Spleen (tissue), 7 donors: ENCODE measurements around the gene CPAMD8.

Source experiments
- CTCF ChIP-seq, 11 experiments: fragments of 200-600 bp in 7 of 11; fragments of 450-650 bp in 4 of 11; sonication (generic) in 4 of 11; IDR thresholded peaks in 8 of 11; conservative IDR thresholded peaks in 3 of 11; 1 replicate in 7 of 11; 2 replicates in 4 of 11; pipeline versions ENCODE4 v1.4.0 to v1.8.0; 2016 to 2021; ENCODE audit warnings: antibody characterized with exemption in 11 of 11, inconsistent platforms in 4 of 11, mild to moderate bottlenecking in 1 of 11
- POLR2A ChIP-seq, 3 donors: fragments of 450-650 bp; IDR thresholded peaks; one replicate each; pipeline ENCODE4 v1.5.1; 2017; ENCODE audit warnings: antibody characterized with exemption in 3 of 3, mild to moderate bottlenecking in 1 of 3
- donor health status: DM: no; HTN: no; CAD: no; lungs with moderate emphysema.
- donor health status: DM: no; HTN: no; CAD: no.
- donor health status: DM: no; HTN: no; CAD: no.

DNA sequence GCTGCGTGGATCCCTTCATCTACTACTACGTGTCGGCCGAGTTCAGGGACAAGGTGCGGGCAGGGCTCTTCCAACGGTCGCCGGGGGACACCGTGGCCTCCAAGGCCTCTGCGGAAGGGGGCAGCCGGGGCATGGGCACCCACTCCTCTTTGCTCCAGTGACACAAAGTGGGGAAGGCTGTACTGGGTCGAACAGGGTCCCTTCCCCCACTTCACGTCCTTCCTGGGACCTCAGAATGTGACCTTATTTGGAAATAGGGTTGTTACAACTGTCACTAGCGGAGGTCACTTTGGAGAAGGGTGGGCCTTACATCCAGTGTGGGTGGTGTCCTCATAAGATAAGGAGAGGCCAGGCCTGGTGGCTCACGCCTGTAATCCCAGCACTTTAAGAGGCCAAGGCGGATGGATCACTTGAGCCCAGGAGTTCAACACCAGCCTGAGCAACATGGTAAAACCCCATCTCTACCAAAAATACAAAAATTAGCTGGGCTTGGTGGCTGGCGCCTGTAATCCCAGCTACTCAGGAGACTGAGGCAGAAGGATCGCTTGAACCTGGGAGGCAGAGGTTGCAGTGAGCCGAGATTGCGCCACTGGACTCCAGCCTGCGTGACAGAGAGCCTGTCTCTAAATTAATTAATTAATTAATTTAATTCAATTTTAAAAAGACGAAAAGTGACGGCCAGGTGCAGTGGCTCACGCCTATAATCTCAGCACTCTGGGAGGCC is 136.0 kb downstream of the CPAMD8 start:
- TF ChIP-seq CTCF (IDR thresholded peaks at IDR 0.05 in 8 of 11, conservative IDR thresholded peaks at IDR 0.05 in 3 of 11) (no peak), POLR2A (IDR thresholded peaks at IDR 0.05) (no peak)
